ENCODE results near the gene GRK7.
"Not testable (repeated sequence)": the region's sequence is repeated elsewhere in the genome, so short reads cannot be mapped to it uniquely, and the experiment has no call there.

The GRK7 gene

GRCh38 chr3:141746962-141747361, 16.2 kb upstream of the GRK7 start:
- TF ChIP-seq CTCF (conservative IDR thresholded peaks at IDR 0.05; ENCODE audit: control insufficient read depth, insufficient read depth, low read depth, low read length), result no peak
- no peak for DNase-seq (ENCODE audit: low read depth)
- H3K4me3 ChIP-seq (ENCODE audit: control insufficient read depth, low read depth, low read length), result no peak overlapping the region

GRCh38 chr3:141753399-141753798, 9.8 kb upstream of the GRK7 start:
- TF ChIP-seq CTCF (conservative IDR thresholded peaks at IDR 0.05; ENCODE audit: control insufficient read depth, insufficient read depth, low read depth, low read length), result no peak
- no peak for DNase-seq (ENCODE audit: low read depth)
- no peak overlapping the region for H3K4me3 ChIP-seq (ENCODE audit: control insufficient read depth, low read depth, low read length)

GRCh38 chr3:141754032-141754431, 9.2 kb upstream of the GRK7 start:
- TF ChIP-seq CTCF (conservative IDR thresholded peaks at IDR 0.05; ENCODE audit: control insufficient read depth, insufficient read depth, low read depth, low read length), result no peak
- no peak for DNase-seq (ENCODE audit: low read depth)
- H3K4me3 ChIP-seq (ENCODE audit: control insufficient read depth, low read depth, low read length), result no peak overlapping the region

GRCh38 chr3:141762552-141762951, 656 bp upstream of the GRK7 start:
- H3K4me3 ChIP-seq (ENCODE audit: control insufficient read depth, low read depth, low read length); DNase-seq (ENCODE audit: low read depth): not testable (repeated sequence)

- DNase-seq (ENCODE audit: low read depth), result no peak
- no peak for TF ChIP-seq CTCF (conservative IDR thresholded peaks at IDR 0.05; ENCODE audit: control insufficient read depth, insufficient read depth, low read depth, low read length)
- H3K4me3 ChIP-seq (ENCODE audit: control insufficient read depth, low read depth, low read length), result no peak overlapping the region
These were observed 837 bp downstream of the GRK7 start for GRCh38 chr3:141764045-141764444.

GRCh38 chr3:141764465-141764864, 1.3 kb downstream of the GRK7 start:
- no peak for TF ChIP-seq CTCF (conservative IDR thresholded peaks at IDR 0.05; ENCODE audit: control insufficient read depth, insufficient read depth, low read depth, low read length)
- H3K4me3 ChIP-seq (ENCODE audit: control insufficient read depth, low read depth, low read length), result no peak overlapping the region
- DNase-seq (ENCODE audit: low read depth), result no peak

GRCh38 chr3:141764986-141765385, 1.8 kb downstream of the GRK7 start:
- peak; percentile 4 for DNase-seq (ENCODE audit: low read depth)
- no peak for TF ChIP-seq CTCF (conservative IDR thresholded peaks at IDR 0.05; ENCODE audit: control insufficient read depth, insufficient read depth, low read depth, low read length)

More at GRCh38 chr3:141764986-141765385, 1.8 kb downstream of the GRK7 start:
- no peak overlapping the region for H3K4me3 ChIP-seq (ENCODE audit: control insufficient read depth, low read depth, low read length)
